Body of pancreas (tissue), 4 donors: ENCODE measurements around the gene CHFR. TPM values are rescaled to one million over a fixed set of nuclear protein-coding genes. Genes with fewer than 3 reads are reported as not detected.
"Not testable (repeated sequence)": the region's sequence is repeated elsewhere in the genome, so short reads cannot be mapped to it uniquely, and the experiment has no call there.

Source experiments
- ATAC-seq: fragments of 150-250 bp; one replicate; pipeline ENCODE4 v1.9.1; 2016
- DNase-seq, 4 donors: peaks; one replicate each; pipeline ENCODE4 v3.0.0-alpha.2; 2019
- H3K27ac ChIP-seq, 4 donors: fragments of 200-600 bp; sonication (generic); 1 replicate in 3 of 4; 2 replicates in 1 of 4; pipeline versions ENCODE4 v1.5.1 to v1.6.1; 2016 to 2019; ENCODE audit warnings: mild to moderate bottlenecking in 1 of 4, mixed read lengths in 1 of 4, moderate library complexity in 1 of 4
- H3K27me3 ChIP-seq, 2 donors: fragments of 200-600 bp; sonication (generic); one replicate each; pipeline ENCODE4 v1.6.0; 2016; ENCODE audit warnings: mild to moderate bottlenecking in 1 of 2
- H3K36me3 ChIP-seq, 2 donors: fragments of 200-600 bp; sonication (generic); replicated peaks in 1 of 2; 2 replicates each; pipeline ENCODE4 v1.5.1; 2016; ENCODE audit warnings: low read depth in 2 of 2; ENCODE audit not compliant: insufficient read depth in 1 of 2
- H3K4me1 ChIP-seq: fragments of 200-600 bp; sonication (generic); one replicate; pipeline ENCODE4 v1.6.0; 2016
- H3K4me3 ChIP-seq, 2 donors: fragments of 200-600 bp; sonication (generic); 1 replicate in 1 of 2; 2 replicates in 1 of 2; pipeline ENCODE4 v1.5.1; 2016 to 2019
- H3K9me3 ChIP-seq, 3 donors: fragments of 200-600 bp; sonication (generic); 1 replicate in 2 of 3; 2 replicates in 1 of 3; pipeline ENCODE4 v1.5.1; 2016
- POLR2A ChIP-seq, 3 donors: fragments of 450-650 bp; IDR thresholded peaks; one replicate each; pipeline ENCODE4 v1.6.1; 2016; ENCODE audit warnings: antibody characterized with exemption in 3 of 3, mild to moderate bottlenecking in 2 of 3
- WGBS, 2 donors: methylation state at CpG; one replicate each; pipeline ENCODE4 v1.1.5; 2017; 5-methylcytosine and 5-hydroxymethylcytosine counted together
- intact Hi-C: fragments of 100-400 bp; cut with DNase I; formaldehyde crosslinking; loops from one replicate; pipeline ENCODE4 v1.15.1; 2023
- total RNA-seq, 2 donors: library from RNA; depleted of rRNA; stranded (reverse); fragments of >200 nt; gene quantifications; one replicate each; pipeline ENCODE4 v1.1.0, GENCODE V29; 2016
- TF ChIP-seq, protein P1 (sequence below), 7 experiments: fragments of 450-650 bp in 4 of 7; fragments of 200-600 bp in 3 of 7; sonication (generic) in 3 of 7; IDR thresholded peaks; one replicate each; pipeline ENCODE4 v1.5.1; 2016 to 2019; ENCODE audit warnings: antibody characterized with exemption in 7 of 7

The CHFR gene
- total RNA-seq, 2 donors from 2014 or later, result 31.4 to 45.2 TPM

DNA sequence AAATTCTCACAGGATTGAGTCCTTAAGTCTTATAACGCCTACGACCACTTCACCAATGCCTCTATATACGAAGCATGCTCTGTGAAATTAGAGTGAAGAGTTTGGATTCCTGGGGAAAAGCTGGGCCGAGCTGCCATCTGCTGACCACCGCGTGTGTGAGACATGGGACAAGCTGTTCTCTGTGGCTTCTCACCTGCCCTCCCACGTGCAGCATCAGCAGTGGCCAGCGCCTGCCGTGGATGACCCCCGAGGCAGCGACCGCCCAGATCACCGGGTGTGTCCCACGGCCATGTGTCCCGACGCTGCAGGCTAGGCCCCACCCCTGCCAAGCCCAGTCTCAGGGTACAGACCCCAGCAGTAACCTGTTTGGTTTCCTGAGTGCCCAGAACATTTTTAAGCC lies 37.1 kb downstream of the CHFR start:
- no peak for ATAC-seq
- 94 to 95% methylated on average over 8 to 16 of the region's 16 CpGs for WGBS, 2 donors
- Histone ChIP-seq H3K36me3 (peaks cover 3 to 40% of the 10 kb centered on the region in 2 donors), H3K4me1 (no peaks in the 10 kb centered on the region), H3K27ac (no peak overlapping the region), H3K27me3 (no peaks in the 10 kb centered on the region), H3K9me3 (no peaks in the 10 kb centered on the region), H3K4me3 (no peak overlapping the region)
- no peak for DNase-seq
- intact Hi-C loops, result no loop called here
- TF ChIP-seq, protein P1, sequence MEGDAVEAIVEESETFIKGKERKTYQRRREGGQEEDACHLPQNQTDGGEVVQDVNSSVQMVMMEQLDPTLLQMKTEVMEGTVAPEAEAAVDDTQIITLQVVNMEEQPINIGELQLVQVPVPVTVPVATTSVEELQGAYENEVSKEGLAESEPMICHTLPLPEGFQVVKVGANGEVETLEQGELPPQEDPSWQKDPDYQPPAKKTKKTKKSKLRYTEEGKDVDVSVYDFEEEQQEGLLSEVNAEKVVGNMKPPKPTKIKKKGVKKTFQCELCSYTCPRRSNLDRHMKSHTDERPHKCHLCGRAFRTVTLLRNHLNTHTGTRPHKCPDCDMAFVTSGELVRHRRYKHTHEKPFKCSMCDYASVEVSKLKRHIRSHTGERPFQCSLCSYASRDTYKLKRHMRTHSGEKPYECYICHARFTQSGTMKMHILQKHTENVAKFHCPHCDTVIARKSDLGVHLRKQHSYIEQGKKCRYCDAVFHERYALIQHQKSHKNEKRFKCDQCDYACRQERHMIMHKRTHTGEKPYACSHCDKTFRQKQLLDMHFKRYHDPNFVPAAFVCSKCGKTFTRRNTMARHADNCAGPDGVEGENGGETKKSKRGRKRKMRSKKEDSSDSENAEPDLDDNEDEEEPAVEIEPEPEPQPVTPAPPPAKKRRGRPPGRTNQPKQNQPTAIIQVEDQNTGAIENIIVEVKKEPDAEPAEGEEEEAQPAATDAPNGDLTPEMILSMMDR (IDR thresholded peaks at IDR 0.05), result no peak
- no peak for TF ChIP-seq POLR2A (IDR thresholded peaks at IDR 0.05)

GRCh38 chr12:132848521-132848920 lies 38.9 kb downstream of the CHFR start:
- ATAC-seq (no peak), DNase-seq (no peak)
- Histone ChIP-seq H3K9me3 (no peaks in the 10 kb centered on the region), H3K27ac (no peak overlapping the region), H3K4me3 (no peak overlapping the region), H3K27me3 (no peaks in the 10 kb centered on the region), H3K4me1 (no peaks in the 10 kb centered on the region), H3K36me3 (peaks cover 3 to 30% of the 10 kb centered on the region in 2 donors)
- TF ChIP-seq POLR2A (IDR thresholded peaks at IDR 0.05), result no peak
- TF ChIP-seq, protein P1 (IDR thresholded peaks at IDR 0.05), result no peak
- intact Hi-C loops, result no loop called here
- 92 to 96% methylated on average over 7 to 13 of the region's 13 CpGs for WGBS, 2 donors

GRCh38 chr12:132847363-132848356 lies 39.7 kb downstream of the CHFR start:
- Histone ChIP-seq H3K36me3 (peaks cover 3 to 29% of the 10 kb centered on the region in 2 donors), H3K4me3 (no peak overlapping the region), H3K9me3 (no peaks in the 10 kb centered on the region), H3K27me3 (no peaks in the 10 kb centered on the region), H3K27ac (no peak overlapping the region), H3K4me1 (no peaks in the 10 kb centered on the region)
- 84 to 87% methylated on average over 28 to 30 of the region's 30 CpGs for WGBS, 2 donors
- DNase-seq, result no peak
- ATAC-seq, result no peak
- TF ChIP-seq POLR2A (IDR thresholded peaks at IDR 0.05), result no peak
- TF ChIP-seq, protein P1 (IDR thresholded peaks at IDR 0.05), result no peak
- intact Hi-C loops, result no loop called here

- H3K27ac ChIP-seq, DNase-seq, H3K4me1 ChIP-seq, H3K9me3 ChIP-seq, ATAC-seq, H3K4me3 ChIP-seq, intact Hi-C loops, H3K27me3 ChIP-seq: not testable (repeated sequence)
- WGBS, 2 donors, result 98 to 99% methylated on average over 11 of the region's 11 CpGs
- H3K36me3 ChIP-seq, result peaks cover 0 to 27% of the 10 kb centered on the region in 2 donors
Measured at GRCh38 chr12:132844681-132845080, 42.7 kb downstream of the CHFR start.

- TF ChIP-seq POLR2A (IDR thresholded peaks at IDR 0.05), result no peak
- TF ChIP-seq, protein P1 (IDR thresholded peaks at IDR 0.05), result no peak
- Histone ChIP-seq H3K4me3 (no peak overlapping the region), H3K27me3 (no peaks in the 10 kb centered on the region), H3K4me1 (no peaks in the 10 kb centered on the region), H3K9me3 (no peaks in the 10 kb centered on the region), H3K36me3 (peaks cover 0 to 21% of the 10 kb centered on the region in 2 donors), H3K27ac (no peak overlapping the region)
- intact Hi-C loops, result no loop called here
- 90 to 93% methylated on average over 21 of the region's 21 CpGs for WGBS, 2 donors
- no peak for DNase-seq
- ATAC-seq, result no peak
Measured at GRCh38 chr12:132842449-132843045, 44.9 kb downstream of the CHFR start.
